HepG2 (cell line): ENCODE data around the gene ARSB. TPM values are rescaled to one million over a fixed set of nuclear protein-coding genes. Genes with fewer than 3 reads are reported as not detected.

Source experiments
- ATF7 ChIP-seq, 2 experiments: fragments of 450-650 bp in 1 of 2; sonication (generic) in 1 of 2; formaldehyde crosslinking in 1 of 2; IDR thresholded peaks; 2 replicates each; pipeline versions ENCODE4 v1.4.0 to v1.6.1; 2016 to 2020; ENCODE audit warnings: antibody characterized with exemption in 1 of 2, mild to moderate bottlenecking in 1 of 2, missing genetic modification reagents in 1 of 2
- ATRX ChIP-seq: sonication (generic); formaldehyde crosslinking; IDR thresholded peaks from 2 replicates; pipeline ENCODE4 v1.4.0; 2020; ENCODE audit warnings: missing genetic modification reagents, borderline replicate concordance
- CBFB ChIP-seq: sonication (generic); formaldehyde crosslinking; IDR thresholded peaks from 2 replicates; pipeline ENCODE4 v1.4.0; 2020; ENCODE audit warnings: missing genetic modification reagents
- E2F1 ChIP-seq: sonication (generic); formaldehyde crosslinking; IDR thresholded peaks from 2 replicates; pipeline ENCODE4 v1.5.0; 2020; ENCODE audit warnings: missing genetic modification reagents
- ELF4 ChIP-seq: sonication (generic); formaldehyde crosslinking; IDR thresholded peaks from 2 replicates; pipeline ENCODE4 v1.5.0; 2020; ENCODE audit warnings: missing genetic modification reagents, mild to moderate bottlenecking, moderate library complexity, borderline replicate concordance
- EP300 ChIP-seq, 3 experiments: sonication (generic) in 1 of 3; formaldehyde crosslinking in 1 of 3; IDR thresholded peaks; 2 replicates each; pipeline versions ENCODE4 v1.5.1 to v1.6.1; 2011 to 2020; ENCODE audit warnings: low read depth in 2 of 3, low read length in 2 of 3, borderline replicate concordance in 1 of 3, improper control_type of control experiment in 1 of 3, mild to moderate bottlenecking in 1 of 3, missing genetic modification reagents in 1 of 3, moderate library complexity in 1 of 3
- FOXA3 ChIP-seq: IDR thresholded peaks from 2 replicates; pipeline ENCODE4 v1.6.1; 2016; ENCODE audit warnings: missing genetic modification reagents, missing compliant biosample characterization
- FOXM1 ChIP-seq: sonication (generic); formaldehyde crosslinking; IDR thresholded peaks from 2 replicates; pipeline ENCODE4 v1.5.0; 2020; ENCODE audit warnings: missing genetic modification reagents
- FOXP4 ChIP-seq: sonication (generic); formaldehyde crosslinking; IDR thresholded peaks from 2 replicates; pipeline ENCODE4 v1.4.0; 2020; ENCODE audit warnings: missing genetic modification reagents
- HNF1A ChIP-seq, 2 experiments: sonication (generic) in 1 of 2; formaldehyde crosslinking in 1 of 2; IDR thresholded peaks; 2 replicates each; pipeline versions ENCODE4 v1.4.0 to v1.6.1; 2016 to 2020; ENCODE audit warnings: borderline replicate concordance in 1 of 2, low read depth in 1 of 2, mild to moderate bottlenecking in 1 of 2, missing genetic modification reagents in 1 of 2
- JARID2 ChIP-seq: sonication (generic); formaldehyde crosslinking; IDR thresholded peaks from 2 replicates; pipeline ENCODE4 v1.8.1; 2023; ENCODE audit warnings: missing genetic modification reagents, inconsistent platforms; ENCODE audit not compliant: insufficient replicate concordance
- SAP130 ChIP-seq: IDR thresholded peaks from 2 replicates; pipeline ENCODE4 v1.6.1; 2016; ENCODE audit warnings: low read depth
- SOX6 ChIP-seq, 2 experiments: fragments of 450-650 bp in 1 of 2; sonication (generic) in 1 of 2; formaldehyde crosslinking in 1 of 2; IDR thresholded peaks; 2 replicates each; pipeline versions ENCODE4 v1.4.0 to v1.6.1; 2017 to 2020; ENCODE audit warnings: antibody characterized with exemption in 1 of 2, mild to moderate bottlenecking in 1 of 2, missing genetic modification reagents in 1 of 2
- SRF ChIP-seq: IDR thresholded peaks from 2 replicates; pipeline ENCODE4 v1.6.1; 2011; ENCODE audit warnings: mild to moderate bottlenecking, low read depth, low read length, moderate library complexity
- TBX2 ChIP-seq: sonication (generic); formaldehyde crosslinking; IDR thresholded peaks from 2 replicates; pipeline ENCODE4 v1.5.0; 2020; ENCODE audit warnings: missing genetic modification reagents, mild to moderate bottlenecking, borderline replicate concordance
- TEAD3 ChIP-seq: optimal IDR thresholded peaks from 2 replicates; pipeline ENCODE3; 2016; ENCODE audit warnings: borderline replicate concordance
- ZNF280D ChIP-seq: sonication (generic); formaldehyde crosslinking; IDR thresholded peaks from 2 replicates; pipeline ENCODE4 v1.5.1; 2020; ENCODE audit warnings: mild to moderate bottlenecking, missing genetic modification reagents
- ZNF672 ChIP-seq: sonication (generic); formaldehyde crosslinking; IDR thresholded peaks from 2 replicates; pipeline ENCODE4 v1.8.1; 2022; ENCODE audit warnings: missing genetic modification reagents
- polyA plus RNA-seq, 8 experiments: library from polyadenylated mRNA; depleted of rRNA in 3 of 8; stranded (reverse) in 7 of 8; unstranded in 1 of 8; fragments of >200 nt; fragmentation: Illumina TruSeq in 4 of 8; extraction: Trizol in 4 of 8; gene quantifications; 2 replicates each; pipeline versions ENCODE4 v1.2.1 to v1.2.3, GENCODE V29; 2011 to 2016; ENCODE audit warnings: low read depth in 4 of 8, missing spikeins in 1 of 8, mixed read lengths in 1 of 8; ENCODE audit not compliant: insufficient read depth in 1 of 8
- total RNA-seq, 5 experiments: library from RNA; depleted of rRNA; stranded (reverse); fragments of >200 nt; fragmentation: Illumina TruSeq; extraction: Trizol; gene quantifications; 2 replicates each; pipeline ENCODE4 v1.2.3, GENCODE V29; 2016; ENCODE audit warnings: low read depth in 1 of 5

ARSB gene
- total and polyA plus RNA-seq, 2 of the 13 experiments (the other 11 are each of a cell fraction or from before 2014, with no cell fraction given) = 52.6 to 66.4 TPM

- no peak for TF ChIP-seq FOXM1 (CRISPR knock-in tag)
- TF ChIP-seq HNF1A (IDR thresholded peaks at IDR 0.05; ENCODE audit: low read depth) = peak; percentile 58; the same call in 1 of the 2 replicates
- no peak for TF ChIP-seq HNF1A (CRISPR knock-in tag; IDR thresholded peaks at IDR 0.05; ENCODE audit: borderline replicate concordance)
- peak in 1 of 2 experiments; percentile 21; a peak in 1 of 4 replicates for TF ChIP-seq EP300 (IDR thresholded peaks at IDR 0.05; ENCODE audit: low read depth in 2 of 2, low read length in 2 of 2)
- TF ChIP-seq EP300 (CRISPR knock-in tag; IDR thresholded peaks at IDR 0.05; ENCODE audit: borderline replicate concordance) = no peak
- 0 out of 2 replicates have a peak, but pooled peaks have one; percentile 29 for TF ChIP-seq FOXA3 (CRISPR knock-in tag)
- TF ChIP-seq ELF4 = no peak
- 0 out of 2 replicates have a peak, but pooled peaks have one; percentile 16 for TF ChIP-seq FOXP4 (CRISPR knock-in tag)
- no peak for TF ChIP-seq E2F1
- no peak for TF ChIP-seq JARID2
- TF ChIP-seq SRF = no peak
- peak; percentile 80 for TF ChIP-seq TEAD3 (CRISPR knock-in tag)
- peak; percentile 38; the same call in 1 of the 2 replicates for TF ChIP-seq TBX2 (CRISPR knock-in tag)
- no peak for TF ChIP-seq ZNF672 (CRISPR knock-in tag)
- TF ChIP-seq ZNF280D = no peak
- TF ChIP-seq ATRX = no peak
- no peak for TF ChIP-seq ATF7 (IDR thresholded peaks at IDR 0.05)
- no peak for TF ChIP-seq ATF7 (CRISPR knock-in tag; IDR thresholded peaks at IDR 0.05)
- no peak for TF ChIP-seq SOX6 (IDR thresholded peaks at IDR 0.05)
- TF ChIP-seq SOX6 (CRISPR knock-in tag; IDR thresholded peaks at IDR 0.05) = peak; percentile 37; the same call in 1 of the 2 replicates
- peak; percentile 70 for TF ChIP-seq SAP130 (CRISPR knock-in tag)
- TF ChIP-seq CBFB (CRISPR knock-in tag) = peak; percentile 75; the same call in 1 of the 2 replicates
These were observed 189.4 kb downstream of the ARSB start (continued) for GRCh38 chr5:78795757-78796156.
